Ovary (tissue), 3 donors: ENCODE data around the gene IER2.

Experiments
- EP300 ChIP-seq: sonication (generic); formaldehyde crosslinking; IDR thresholded peaks from one replicate; pipeline ENCODE4 v1.6.1; 2017; ENCODE audit warnings: antibody characterized with exemption
- TF ChIP-seq, protein P1 (sequence below), 3 donors: fragments of 450-650 bp in 2 of 3; fragments of 200-600 bp in 1 of 3; IDR thresholded peaks; one replicate each; pipeline versions ENCODE4 v1.5.1 to v1.8.0; 2016 to 2022; ENCODE audit warnings: antibody characterized with exemption in 3 of 3, mild to moderate bottlenecking in 1 of 3
- donor health status: DM: no; HTN: no; CAD: no.

DNA sequence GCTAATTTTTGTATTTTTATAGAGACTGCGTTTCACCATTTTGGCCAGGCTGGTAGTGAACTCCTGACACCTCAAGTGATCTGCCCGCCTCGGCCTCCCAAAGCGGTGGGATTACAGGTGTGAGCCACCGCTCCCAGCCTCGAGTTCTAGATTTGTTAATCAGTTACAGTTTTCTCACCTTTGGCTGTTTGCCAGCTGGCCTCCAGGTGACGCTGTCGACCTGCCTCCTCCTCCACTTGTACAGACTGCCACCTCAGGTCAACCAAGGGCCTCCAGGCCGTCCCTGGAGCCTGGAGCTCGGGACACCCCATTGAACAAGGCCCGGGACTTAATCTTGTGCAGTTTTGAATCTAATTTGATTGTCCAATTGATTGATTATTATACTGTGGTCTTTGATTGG, 45.5 kb downstream of the IER2 start:
- TF ChIP-seq, protein P1, sequence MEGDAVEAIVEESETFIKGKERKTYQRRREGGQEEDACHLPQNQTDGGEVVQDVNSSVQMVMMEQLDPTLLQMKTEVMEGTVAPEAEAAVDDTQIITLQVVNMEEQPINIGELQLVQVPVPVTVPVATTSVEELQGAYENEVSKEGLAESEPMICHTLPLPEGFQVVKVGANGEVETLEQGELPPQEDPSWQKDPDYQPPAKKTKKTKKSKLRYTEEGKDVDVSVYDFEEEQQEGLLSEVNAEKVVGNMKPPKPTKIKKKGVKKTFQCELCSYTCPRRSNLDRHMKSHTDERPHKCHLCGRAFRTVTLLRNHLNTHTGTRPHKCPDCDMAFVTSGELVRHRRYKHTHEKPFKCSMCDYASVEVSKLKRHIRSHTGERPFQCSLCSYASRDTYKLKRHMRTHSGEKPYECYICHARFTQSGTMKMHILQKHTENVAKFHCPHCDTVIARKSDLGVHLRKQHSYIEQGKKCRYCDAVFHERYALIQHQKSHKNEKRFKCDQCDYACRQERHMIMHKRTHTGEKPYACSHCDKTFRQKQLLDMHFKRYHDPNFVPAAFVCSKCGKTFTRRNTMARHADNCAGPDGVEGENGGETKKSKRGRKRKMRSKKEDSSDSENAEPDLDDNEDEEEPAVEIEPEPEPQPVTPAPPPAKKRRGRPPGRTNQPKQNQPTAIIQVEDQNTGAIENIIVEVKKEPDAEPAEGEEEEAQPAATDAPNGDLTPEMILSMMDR (IDR thresholded peaks at IDR 0.05), result no peak
- no peak for TF ChIP-seq EP300
